Left ventricle myocardium inferior (tissue), 1 donor: ENCODE results near the gene ADAMTS4. TPM values are rescaled to one million over a fixed set of nuclear protein-coding genes. Genes with fewer than 3 reads are reported as not detected.

Experiments used
- DNase-seq: peaks from one replicate; pipeline ENCODE4 v3.0.0-alpha.2; 2020
- H3K27ac ChIP-seq: fragments of 200-600 bp; replicated peaks from 2 replicates; pipeline ENCODE4 v1.8.0; 2021
- H3K27me3 ChIP-seq: fragments of 200-600 bp; 2 replicates; pipeline ENCODE4 v1.8.0; 2021; ENCODE audit warnings: low read depth
- H3K36me3 ChIP-seq: fragments of 200-600 bp; 2 replicates; pipeline ENCODE4 v1.8.0; 2021
- H3K4me1 ChIP-seq: fragments of 200-600 bp; 2 replicates; pipeline ENCODE4 v1.8.0; 2021
- H3K4me3 ChIP-seq: fragments of 200-600 bp; 2 replicates; pipeline ENCODE4 v1.8.0; 2021; ENCODE audit warnings: mild to moderate bottlenecking, moderate library complexity
- H3K9me3 ChIP-seq: fragments of 200-600 bp; replicated peaks from 2 replicates; pipeline ENCODE4 v1.8.0; 2021
- CTCF ChIP-seq: fragments of 200-600 bp; IDR thresholded peaks from 2 replicates; pipeline ENCODE4 v1.8.0; 2021; ENCODE audit warnings: antibody characterized with exemption, mild to moderate bottlenecking, borderline replicate concordance
- intact Hi-C: fragments of 100-400 bp; cut with micrococcal nuclease; formaldehyde crosslinking; loops from one replicate; pipeline ENCODE4 v1.11.0; 2022
- microRNA-seq: library from miRNA; unstranded; fragments of <30 nt; microRNA quantifications from one replicate; pipeline ENCODE4 v1.2.0, GENCODE V29; 2020
- total RNA-seq: library from RNA; stranded (reverse); fragmentation: NEBNext Ultra II Directional; extraction: Animal tissue kit (Norgen Biotek cat#: 25700); gene quantifications from one replicate; pipeline ENCODE4 v1.2.1, GENCODE V29; 2021
- donor health status: DM: no; HTN: yes; CAD: no; lungs with severe emphysema.

The ADAMTS4 gene
- total RNA-seq, 1 donor from 2014 or later = 14.1 TPM

GRCh38 chr1:161145832-161146231 is 53.0 kb downstream of the ADAMTS4 start:
- no peaks in the 10 kb centered on the region for H3K4me1 ChIP-seq
- H3K27me3 ChIP-seq = no peaks in the 10 kb centered on the region
- no peak overlapping the region for H3K4me3 ChIP-seq
- H3K36me3 ChIP-seq = no peaks in the 10 kb centered on the region
- H3K27ac ChIP-seq = no peak overlapping the region
- no peaks in the 10 kb centered on the region for H3K9me3 ChIP-seq
- intact Hi-C loops = no loop called here
- no peak for TF ChIP-seq CTCF
- no peak for DNase-seq

DNA sequence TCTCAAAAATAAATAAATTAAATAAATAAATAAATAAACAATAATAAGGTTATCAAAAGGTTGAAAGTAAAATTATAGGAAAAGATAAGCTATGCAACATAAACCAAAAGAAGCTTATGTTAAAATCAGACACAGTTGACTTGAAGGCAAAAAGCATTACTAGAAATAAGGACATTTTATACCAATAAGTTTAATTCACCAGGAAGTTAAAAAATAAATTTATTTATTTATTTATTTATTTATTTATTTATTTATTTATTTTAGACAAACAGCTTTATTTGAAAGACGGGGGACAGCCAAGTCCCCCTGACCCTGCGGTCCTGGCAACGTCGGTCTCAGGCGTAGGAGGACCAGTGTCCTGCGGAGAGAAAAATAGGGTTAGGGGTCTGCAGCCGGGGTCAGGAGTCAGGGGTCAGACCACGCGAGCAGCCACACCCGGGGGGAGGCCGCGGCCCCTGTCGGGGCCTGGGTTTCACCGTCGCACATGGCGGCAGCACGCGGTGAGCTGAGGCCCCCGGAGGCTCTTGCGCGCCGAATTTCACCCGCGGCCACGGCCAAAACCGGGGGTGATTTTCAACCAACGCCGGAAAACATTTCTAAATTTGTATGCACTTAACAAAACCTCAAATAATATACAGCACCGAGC is 58.0 kb downstream of the ADAMTS4 start:
- intact Hi-C loops = no loop called here
- TF ChIP-seq CTCF = no peak
- Histone ChIP-seq H3K4me1 (peaks cover 18% of the 10 kb centered on the region), H3K9me3 (no peaks in the 10 kb centered on the region), H3K4me3 (no peak overlapping the region), H3K36me3 (no peaks in the 10 kb centered on the region), H3K27me3 (no peaks in the 10 kb centered on the region), H3K27ac (no peak overlapping the region)
- DNase-seq = no peak

- H3K9me3 ChIP-seq = no peaks in the 10 kb centered on the region
- peak; percentile 59 for TF ChIP-seq CTCF
Observed at GRCh38 chr1:161139766-161140165, 59.1 kb downstream of the ADAMTS4 start.

DNA sequence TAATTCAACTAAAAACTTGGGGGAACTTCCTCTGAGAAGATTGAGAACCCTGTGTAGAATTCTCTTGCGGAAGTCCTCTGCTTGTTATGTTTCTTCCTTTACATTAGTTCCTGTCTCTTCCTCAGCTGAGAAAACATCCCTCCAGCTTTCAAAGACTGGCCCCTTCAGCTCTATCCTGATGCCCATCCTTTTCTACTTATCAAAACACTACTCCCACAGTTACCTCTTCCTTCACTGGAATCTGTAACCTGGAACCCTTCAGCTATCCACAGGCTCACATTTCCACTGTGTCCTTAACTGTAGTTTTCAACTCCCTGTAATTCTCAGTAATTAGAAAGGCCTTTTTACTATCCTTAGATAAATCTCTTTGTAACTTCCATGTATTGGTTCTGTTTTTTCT is 60.4 kb downstream of the ADAMTS4 start:
- H3K9me3 ChIP-seq = no peaks in the 10 kb centered on the region
- TF ChIP-seq CTCF = no peak
- no peak for DNase-seq
- H3K4me3 ChIP-seq = no peak overlapping the region
- H3K4me1 ChIP-seq = peaks cover 33% of the 10 kb centered on the region
- H3K36me3 ChIP-seq = no peaks in the 10 kb centered on the region
- intact Hi-C loops = no loop called here
- no peaks in the 10 kb centered on the region for H3K27me3 ChIP-seq
- H3K27ac ChIP-seq = peak overlapping the region; percentile 23

More at GRCh38 chr1:161139766-161140165, 59.1 kb downstream of the ADAMTS4 start:
- peaks cover 20% of the 10 kb centered on the region for H3K4me1 ChIP-seq
- H3K27ac ChIP-seq = no peak overlapping the region
- intact Hi-C loops = no loop called here
- H3K4me3 ChIP-seq = no peak overlapping the region
- no peaks in the 10 kb centered on the region for H3K36me3 ChIP-seq
- no peak for DNase-seq
- H3K27me3 ChIP-seq = no peaks in the 10 kb centered on the region

- intact Hi-C loops = no loop called here
- H3K4me3 ChIP-seq = no peak overlapping the region
Observed at GRCh38 chr1:161137881-161138280, 61.0 kb downstream of the ADAMTS4 start.

More at GRCh38 chr1:161137881-161138280, 61.0 kb downstream of the ADAMTS4 start:
- H3K27ac ChIP-seq = peak overlapping the region; percentile 45
- no peaks in the 10 kb centered on the region for H3K27me3 ChIP-seq
- H3K36me3 ChIP-seq = no peaks in the 10 kb centered on the region
- no peak for TF ChIP-seq CTCF
- H3K4me1 ChIP-seq = peaks cover 38% of the 10 kb centered on the region
- H3K9me3 ChIP-seq = no peaks in the 10 kb centered on the region
- no peak for DNase-seq

Small RNA genes lying within 50 kb of the gene (microRNA-seq; reads per million reads assigned to microRNA genes)
- 3.4 reads per million, percentile 5 among the genes with 10 or more reads in this experiment for gene MIR5187

Other genes with a start within 250 kb of the ADAMTS4 start
- 0.19 TPM for gene ITLN2, start 244.2 kb downstream of the ADAMTS4 start, total RNA-seq
- gene F11R, start 177.9 kb downstream of the ADAMTS4 start, total RNA-seq = 8.3 TPM
- 13.4 TPM for gene TSTD1, start 160.1 kb downstream of the ADAMTS4 start, total RNA-seq
- 31.7 TPM for gene USF1, start 153.1 kb downstream of the ADAMTS4 start, total RNA-seq
- 2.4 TPM for gene ARHGAP30, start 129.2 kb downstream of the ADAMTS4 start, total RNA-seq
- gene NECTIN4, start 109.5 kb downstream of the ADAMTS4 start, total RNA-seq = not detected
- gene KLHDC9, start 100.7 kb downstream of the ADAMTS4 start, total RNA-seq = 9.1 TPM
- 62.5 TPM for gene PFDN2, start 81.0 kb downstream of the ADAMTS4 start, total RNA-seq
- gene NIT1, start 80.9 kb downstream of the ADAMTS4 start, total RNA-seq = 31.9 TPM
- 25.2 TPM for gene DEDD, start 66.4 kb downstream of the ADAMTS4 start, total RNA-seq
- 76.4 TPM for gene UFC1, start 45.1 kb downstream of the ADAMTS4 start, total RNA-seq
- gene USP21, start 39.6 kb downstream of the ADAMTS4 start, total RNA-seq = 20.0 TPM
- gene PPOX, start 32.6 kb downstream of the ADAMTS4 start, total RNA-seq = 15.2 TPM
- 23.2 TPM for gene B4GALT3, start 21.5 kb downstream of the ADAMTS4 start, total RNA-seq
- gene NDUFS2, start 3.3 kb upstream of the ADAMTS4 start, total RNA-seq = 302 TPM
- 22.0 TPM for gene FCER1G, start 16.2 kb upstream of the ADAMTS4 start, total RNA-seq
- gene APOA2, start 24.6 kb upstream of the ADAMTS4 start, total RNA-seq = not detected
- 39.3 TPM for gene TOMM40L, start 27.0 kb upstream of the ADAMTS4 start, total RNA-seq
- gene NR1I3, start 39.1 kb upstream of the ADAMTS4 start, total RNA-seq = not detected
- not detected for gene PCP4L1, start 59.7 kb upstream of the ADAMTS4 start, total RNA-seq
- gene MPZ, start 110.9 kb upstream of the ADAMTS4 start, total RNA-seq = 3.5 TPM
- 393 TPM for gene SDHC, start 115.3 kb upstream of the ADAMTS4 start, total RNA-seq
- not detected for gene CFAP126, start 168.8 kb upstream of the ADAMTS4 start, total RNA-seq